PFSK-1 (cell line): ENCODE measurements around the gene USP5.

ENCODE experiments used
- FOXP2 ChIP-seq: optimal IDR thresholded peaks from 2 replicates; pipeline ENCODE3; 2011; ENCODE audit warnings: borderline replicate concordance, control low read depth, inconsistent platforms; ENCODE audit not compliant: insufficient read depth; ENCODE audit errors: extremely low read length, extremely low read depth
- POLR2AphosphoS5 ChIP-seq: IDR thresholded peaks from 2 replicates; pipeline ENCODE4 v1.6.1; 2012; ENCODE audit warnings: low read depth, mild to moderate bottlenecking, control low read depth, low read length, moderate library complexity
- SIN3A ChIP-seq: IDR thresholded peaks from 2 replicates; pipeline ENCODE4 v1.6.1; 2012; ENCODE audit warnings: mild to moderate bottlenecking, low read length, moderate library complexity, borderline replicate concordance; ENCODE audit not compliant: insufficient read depth
- TAF1 ChIP-seq: IDR thresholded peaks from 2 replicates; pipeline ENCODE4 v1.6.1; 2012; ENCODE audit warnings: low read length, control low read depth, borderline replicate concordance; ENCODE audit not compliant: insufficient read depth
- TF ChIP-seq, protein P1 (sequence below), 2 experiments: IDR thresholded peaks; 2 replicates each; pipeline versions ENCODE4 v1.6.1 to v1.8.0; 2011 to 2012; ENCODE audit warnings: low read depth in 2 of 2, low read length in 2 of 2, control low read depth in 1 of 2, inconsistent platforms in 1 of 2, mild to moderate bottlenecking in 1 of 2, moderate library complexity in 1 of 2; ENCODE audit not compliant: insufficient read depth in 1 of 2

USP5 gene

DNA sequence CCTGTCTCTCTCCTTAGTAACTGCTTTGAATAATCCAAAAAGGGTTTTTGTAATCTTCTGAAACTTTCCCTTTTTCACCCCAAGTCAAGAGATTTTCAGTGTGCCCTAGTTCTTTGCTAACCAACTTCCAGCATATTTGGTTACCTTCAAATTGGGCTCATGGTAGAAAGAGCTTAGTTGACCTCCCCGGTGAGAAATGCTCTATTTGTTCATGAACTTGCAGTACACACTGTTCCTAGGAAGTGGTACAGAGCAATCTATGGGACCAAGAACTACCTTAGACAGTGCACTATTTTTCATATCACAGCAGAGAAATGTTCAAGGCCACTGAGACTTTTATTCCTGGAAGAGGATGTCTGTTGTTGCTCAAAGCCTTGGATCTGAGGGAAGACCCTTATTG, 1.7 kb downstream of the USP5 start:
- no peak for TF ChIP-seq SIN3A
- no peak for TF ChIP-seq FOXP2
- no peak for TF ChIP-seq TAF1
- no peak for TF ChIP-seq POLR2AphosphoS5
- TF ChIP-seq, protein P1, sequence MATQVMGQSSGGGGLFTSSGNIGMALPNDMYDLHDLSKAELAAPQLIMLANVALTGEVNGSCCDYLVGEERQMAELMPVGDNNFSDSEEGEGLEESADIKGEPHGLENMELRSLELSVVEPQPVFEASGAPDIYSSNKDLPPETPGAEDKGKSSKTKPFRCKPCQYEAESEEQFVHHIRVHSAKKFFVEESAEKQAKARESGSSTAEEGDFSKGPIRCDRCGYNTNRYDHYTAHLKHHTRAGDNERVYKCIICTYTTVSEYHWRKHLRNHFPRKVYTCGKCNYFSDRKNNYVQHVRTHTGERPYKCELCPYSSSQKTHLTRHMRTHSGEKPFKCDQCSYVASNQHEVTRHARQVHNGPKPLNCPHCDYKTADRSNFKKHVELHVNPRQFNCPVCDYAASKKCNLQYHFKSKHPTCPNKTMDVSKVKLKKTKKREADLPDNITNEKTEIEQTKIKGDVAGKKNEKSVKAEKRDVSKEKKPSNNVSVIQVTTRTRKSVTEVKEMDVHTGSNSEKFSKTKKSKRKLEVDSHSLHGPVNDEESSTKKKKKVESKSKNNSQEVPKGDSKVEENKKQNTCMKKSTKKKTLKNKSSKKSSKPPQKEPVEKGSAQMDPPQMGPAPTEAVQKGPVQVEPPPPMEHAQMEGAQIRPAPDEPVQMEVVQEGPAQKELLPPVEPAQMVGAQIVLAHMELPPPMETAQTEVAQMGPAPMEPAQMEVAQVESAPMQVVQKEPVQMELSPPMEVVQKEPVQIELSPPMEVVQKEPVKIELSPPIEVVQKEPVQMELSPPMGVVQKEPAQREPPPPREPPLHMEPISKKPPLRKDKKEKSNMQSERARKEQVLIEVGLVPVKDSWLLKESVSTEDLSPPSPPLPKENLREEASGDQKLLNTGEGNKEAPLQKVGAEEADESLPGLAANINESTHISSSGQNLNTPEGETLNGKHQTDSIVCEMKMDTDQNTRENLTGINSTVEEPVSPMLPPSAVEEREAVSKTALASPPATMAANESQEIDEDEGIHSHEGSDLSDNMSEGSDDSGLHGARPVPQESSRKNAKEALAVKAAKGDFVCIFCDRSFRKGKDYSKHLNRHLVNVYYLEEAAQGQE (IDR thresholded peaks at IDR 0.05; ENCODE audit: insufficient read depth in 1 of 2, low read depth in 2 of 2, low read length in 2 of 2) = no peak

DNA sequence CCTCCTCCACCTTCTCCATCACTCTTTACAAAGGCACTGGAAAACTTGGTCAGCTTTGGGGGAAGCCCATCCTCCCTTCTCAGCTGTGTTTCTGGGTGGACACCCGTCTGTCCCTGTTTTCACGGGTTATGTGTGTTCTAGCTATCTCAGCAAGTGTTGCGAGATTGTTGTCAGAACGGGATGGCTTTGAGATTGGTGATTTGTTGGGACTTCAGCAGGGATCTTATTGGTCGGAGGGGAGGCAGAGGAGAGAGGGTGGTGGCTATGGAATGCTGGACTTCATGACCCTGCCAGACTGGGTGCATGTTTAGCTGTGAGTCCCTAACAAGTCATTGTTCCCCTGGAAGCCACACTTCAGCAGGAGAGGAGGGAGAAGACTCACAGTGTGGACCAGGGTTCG, 2.1 kb downstream of the USP5 start:
- TF ChIP-seq FOXP2 = no peak
- no peak for TF ChIP-seq SIN3A
- TF ChIP-seq, protein P1 (IDR thresholded peaks at IDR 0.05; ENCODE audit: insufficient read depth in 1 of 2, low read depth in 2 of 2, low read length in 2 of 2) = no peak
- TF ChIP-seq TAF1 = no peak
- no peak for TF ChIP-seq POLR2AphosphoS5

DNA sequence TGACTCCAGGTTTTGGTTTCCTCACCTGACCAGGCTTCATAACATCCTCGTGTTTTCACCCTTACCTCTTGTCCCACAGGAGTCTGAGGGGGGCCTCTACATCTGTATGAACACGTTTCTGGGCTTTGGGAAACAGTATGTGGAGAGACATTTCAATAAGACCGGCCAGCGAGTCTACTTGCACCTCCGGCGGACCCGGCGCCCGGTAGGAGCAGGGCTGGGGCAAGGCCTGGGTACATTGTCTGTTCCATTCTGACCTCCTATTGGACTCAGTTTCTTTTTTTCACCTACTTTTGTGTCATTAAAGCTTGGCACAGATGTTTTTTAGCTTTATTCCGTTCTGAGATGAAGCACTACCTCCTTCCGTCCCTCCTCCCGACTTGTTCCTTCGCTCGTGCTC, 3.4 kb downstream of the USP5 start:
- no peak for TF ChIP-seq TAF1
- no peak for TF ChIP-seq SIN3A
- TF ChIP-seq, protein P1 (IDR thresholded peaks at IDR 0.05; ENCODE audit: insufficient read depth in 1 of 2, low read depth in 2 of 2, low read length in 2 of 2) = no peak
- no peak for TF ChIP-seq FOXP2
- no peak for TF ChIP-seq POLR2AphosphoS5

DNA sequence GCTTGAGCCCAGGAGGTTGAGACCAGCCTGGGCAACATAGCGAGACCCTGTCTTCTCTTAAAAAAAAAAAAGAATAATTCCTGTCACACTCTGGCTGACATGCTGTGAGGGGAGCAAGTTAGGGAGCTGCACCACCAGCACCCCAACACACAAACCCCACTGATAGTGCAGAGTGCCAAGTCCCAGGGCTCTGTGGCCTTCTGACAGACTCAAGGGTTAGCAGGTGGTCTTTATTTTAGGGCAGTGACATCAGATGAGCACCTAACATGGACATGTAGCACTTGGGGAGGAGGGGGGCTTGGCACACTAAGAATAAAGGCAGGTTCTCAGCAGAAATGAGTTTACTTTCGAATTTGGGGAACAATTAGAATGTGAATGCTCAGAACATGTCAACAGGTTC, 6.8 kb downstream of the USP5 start:
- TF ChIP-seq FOXP2 (no peak), SIN3A (no peak), POLR2AphosphoS5 (no peak), TAF1 (no peak)
- TF ChIP-seq, protein P1 (IDR thresholded peaks at IDR 0.05; ENCODE audit: insufficient read depth in 1 of 2, low read depth in 2 of 2, low read length in 2 of 2) = no peak

DNA sequence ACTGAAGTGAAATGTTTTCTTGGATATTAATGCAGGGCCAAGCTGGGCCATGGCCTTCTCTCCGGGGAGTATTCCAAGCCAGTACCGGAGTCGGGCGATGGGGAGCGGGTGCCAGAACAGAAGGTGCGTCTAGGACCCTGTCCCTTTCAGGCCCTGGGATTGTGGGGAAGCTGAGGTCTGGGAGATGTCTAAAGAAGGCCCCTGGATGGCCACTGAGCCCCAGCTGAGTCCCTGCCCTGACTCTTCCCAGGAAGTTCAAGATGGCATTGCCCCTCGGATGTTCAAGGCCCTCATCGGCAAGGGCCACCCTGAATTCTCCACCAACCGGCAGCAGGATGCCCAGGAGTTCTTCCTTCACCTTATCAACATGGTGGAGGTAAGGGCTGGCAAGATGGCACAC, 8.2 kb downstream of the USP5 start:
- TF ChIP-seq, protein P1 (IDR thresholded peaks at IDR 0.05; ENCODE audit: insufficient read depth in 1 of 2, low read depth in 2 of 2, low read length in 2 of 2) = no peak
- TF ChIP-seq SIN3A (no peak), TAF1 (no peak), POLR2AphosphoS5 (no peak), FOXP2 (no peak)
